ACC112 (cell line): ENCODE data around the gene PLCH2.

Experiments used
- H2AFZ ChIP-seq: fragments of 200-600 bp; sonication (generic); one replicate; pipeline ENCODE4 v1.6.0; 2017; ENCODE audit warnings: antibody characterized with exemption, low read length; ENCODE audit not compliant: unreplicated experiment
- H3K27ac ChIP-seq: fragments of 200-600 bp; sonication (generic); 2 replicates; pipeline ENCODE4 v1.5.1; 2014; ENCODE audit warnings: low read depth, mild to moderate bottlenecking, antibody characterized with exemption, low read length, moderate library complexity
- H3K27me3 ChIP-seq: fragments of 200-600 bp; sonication (generic); 2 replicates; pipeline ENCODE4 v1.6.1; 2014; ENCODE audit warnings: mild to moderate bottlenecking, antibody characterized with exemption, low read length, moderate library complexity, mixed read lengths; ENCODE audit not compliant: insufficient read depth
- H3K36me3 ChIP-seq: fragments of 200-600 bp; sonication (generic); 2 replicates; pipeline ENCODE4 v1.6.1; 2016; ENCODE audit warnings: mild to moderate bottlenecking, antibody characterized with exemption, low read length, moderate library complexity, mixed read lengths; ENCODE audit not compliant: insufficient read depth
- H3K4me1 ChIP-seq: fragments of 200-600 bp; sonication (generic); one replicate; pipeline ENCODE4 v1.6.1; 2016; ENCODE audit warnings: low read length, mixed read lengths; ENCODE audit not compliant: insufficient read depth, unreplicated experiment, control insufficient read depth
- H3K4me3 ChIP-seq: fragments of 200-600 bp; sonication (generic); 2 replicates; pipeline ENCODE4 v1.5.1; 2014; ENCODE audit warnings: mild to moderate bottlenecking, low read depth, low read length
- H3K79me2 ChIP-seq: fragments of 200-600 bp; sonication (generic); one replicate; pipeline ENCODE4 v1.6.0; 2016; ENCODE audit warnings: low read length; ENCODE audit not compliant: control insufficient read depth, unreplicated experiment, insufficient read depth

The PLCH2 gene

DNA sequence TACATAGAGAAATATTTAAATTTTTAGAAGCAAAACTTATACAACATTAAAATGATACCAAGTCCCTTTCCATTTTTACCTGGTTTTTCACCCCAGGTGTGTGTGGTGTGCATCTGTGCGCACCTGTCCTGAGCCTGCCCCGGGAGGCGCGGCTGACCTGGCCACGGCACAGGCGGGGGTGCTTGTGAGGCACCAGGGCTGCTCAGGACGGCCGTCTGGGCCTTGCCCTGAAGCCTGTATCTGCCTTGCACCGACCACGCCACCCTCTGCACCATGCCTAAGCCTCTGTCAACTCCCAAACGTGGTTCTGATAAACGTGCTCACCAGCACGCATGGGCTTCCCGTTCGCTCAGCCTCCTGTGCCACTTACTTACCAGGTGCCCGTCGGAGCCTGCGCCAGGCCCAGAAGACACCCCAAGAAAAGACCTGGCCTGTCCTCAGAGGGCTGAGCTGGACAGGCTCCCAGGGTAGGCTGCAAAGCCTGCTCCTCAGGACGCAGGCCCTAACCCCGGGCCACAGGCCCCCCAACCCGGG lies 29.4 kb downstream of the PLCH2 start:
- Histone ChIP-seq H3K79me2 (no peaks in the 10 kb centered on the region), H3K4me3 (no peak overlapping the region), H3K27me3 (peaks cover 29% of the 10 kb centered on the region), H3K27ac (no peak overlapping the region), H3K36me3 (no peaks in the 10 kb centered on the region), H2AFZ (no peak overlapping the region), H3K4me1 (no peaks in the 10 kb centered on the region)

DNA sequence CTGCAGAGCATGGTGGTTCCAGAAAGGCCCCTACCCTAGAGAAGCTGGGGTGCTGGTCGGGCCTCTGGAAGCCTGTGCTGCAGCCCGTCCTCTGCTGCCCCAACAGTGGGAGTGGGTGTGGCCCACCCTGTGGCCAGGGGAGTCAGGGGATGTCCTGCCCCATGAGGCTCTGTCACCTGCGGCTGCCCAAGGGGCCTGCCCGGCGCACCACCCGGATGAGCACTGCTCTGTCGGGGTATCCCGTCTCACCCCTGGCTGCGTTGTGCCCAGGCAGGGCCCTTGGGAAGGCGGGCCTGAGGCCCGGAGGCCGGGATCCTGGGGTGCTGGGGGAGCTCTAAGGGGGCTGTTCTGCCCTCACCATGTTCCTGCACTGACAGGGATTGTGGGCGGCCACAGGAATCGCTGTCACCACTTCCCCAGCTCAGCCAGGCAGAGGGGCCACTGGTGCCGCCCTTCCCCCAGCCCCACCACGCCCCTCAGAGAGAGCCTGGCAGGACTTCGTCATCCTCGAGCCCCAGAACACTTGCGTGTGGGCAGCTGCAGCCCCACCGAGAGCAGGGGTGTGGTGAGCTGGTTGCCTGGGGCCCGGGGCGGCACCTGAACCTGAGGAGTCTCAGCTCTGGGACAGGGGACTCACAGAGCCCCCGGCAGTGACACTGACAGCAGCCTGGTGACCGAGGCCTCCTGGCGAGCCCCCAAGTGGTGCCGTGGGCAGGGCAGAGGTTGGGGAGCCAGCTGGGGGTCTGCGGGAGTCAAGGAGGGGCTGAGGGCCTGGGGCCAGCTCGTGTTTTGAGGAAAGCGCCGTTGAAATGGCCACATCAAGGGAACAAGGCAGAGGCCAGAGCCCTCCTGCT lies 30.1 kb downstream of the PLCH2 start:
- no peak overlapping the region for H3K4me3 ChIP-seq
- no peaks in the 10 kb centered on the region for H3K4me1 ChIP-seq
- no peak overlapping the region for H2AFZ ChIP-seq
- no peak overlapping the region for H3K27ac ChIP-seq
- H3K36me3 ChIP-seq: no peaks in the 10 kb centered on the region
- no peaks in the 10 kb centered on the region for H3K79me2 ChIP-seq
- peaks cover 29% of the 10 kb centered on the region for H3K27me3 ChIP-seq

DNA sequence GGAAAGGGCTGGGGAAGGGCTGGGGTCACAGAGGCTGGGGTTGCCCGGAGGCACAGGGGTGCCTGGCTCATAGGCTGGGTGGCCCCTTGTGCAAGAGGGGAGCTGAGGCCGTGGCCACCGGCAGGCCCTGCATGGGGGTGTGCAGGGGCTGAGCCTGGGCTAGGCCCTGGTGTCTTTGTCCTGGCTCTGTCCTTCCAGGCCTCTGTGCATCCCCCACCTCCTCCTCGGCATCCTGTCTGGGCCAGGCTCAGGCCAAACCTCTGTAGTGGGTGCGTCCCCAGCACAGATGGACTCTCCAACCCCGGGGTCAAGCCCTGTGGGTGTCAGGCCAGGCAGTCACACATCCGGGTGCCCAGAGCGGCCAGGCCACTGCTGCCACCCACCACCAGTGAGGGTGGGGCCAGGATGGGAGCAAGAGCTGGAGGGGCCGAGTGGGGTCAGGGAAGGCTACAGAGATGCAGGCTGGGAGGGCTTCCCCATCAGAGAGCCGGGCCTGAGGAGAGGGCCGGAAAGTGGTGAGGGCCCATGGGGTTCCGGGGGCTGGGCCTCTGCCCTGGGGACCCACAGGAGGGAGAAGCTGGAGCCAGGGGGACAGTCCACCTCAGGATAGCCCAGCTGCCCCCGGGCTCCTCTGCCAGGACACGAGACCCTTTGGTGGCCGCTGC lies 30.9 kb downstream of the PLCH2 start:
- Histone ChIP-seq H3K4me1 (no peaks in the 10 kb centered on the region), H3K36me3 (no peaks in the 10 kb centered on the region), H2AFZ (no peak overlapping the region), H3K27me3 (peaks cover 29% of the 10 kb centered on the region), H3K27ac (no peak overlapping the region), H3K79me2 (no peaks in the 10 kb centered on the region), H3K4me3 (no peak overlapping the region)

DNA sequence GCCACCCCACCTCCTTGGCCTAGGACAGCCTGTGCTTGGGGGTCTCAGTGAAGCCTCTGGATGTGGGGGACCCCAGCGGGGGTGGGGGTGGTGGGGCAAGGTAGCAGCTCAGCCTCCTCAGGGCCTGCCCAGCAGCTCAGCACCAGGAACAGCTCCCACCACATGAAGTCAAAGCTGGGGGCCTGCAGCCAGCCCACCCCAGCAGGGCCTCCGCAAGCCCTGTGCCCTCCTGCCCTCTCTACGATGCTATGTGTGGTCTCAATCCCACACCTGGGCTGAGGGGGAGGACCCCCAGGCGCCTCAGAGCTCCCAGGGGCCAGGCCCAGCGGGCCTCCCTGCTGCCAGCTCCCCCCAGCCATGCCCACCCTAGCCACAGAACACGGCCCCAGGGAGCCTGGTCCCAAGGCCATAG lies 31.7 kb downstream of the PLCH2 start:
- Histone ChIP-seq H3K27ac (no peak overlapping the region), H3K79me2 (no peaks in the 10 kb centered on the region), H3K4me1 (no peaks in the 10 kb centered on the region), H3K27me3 (peaks cover 24% of the 10 kb centered on the region), H2AFZ (no peak overlapping the region), H3K4me3 (no peak overlapping the region), H3K36me3 (no peaks in the 10 kb centered on the region)

DNA sequence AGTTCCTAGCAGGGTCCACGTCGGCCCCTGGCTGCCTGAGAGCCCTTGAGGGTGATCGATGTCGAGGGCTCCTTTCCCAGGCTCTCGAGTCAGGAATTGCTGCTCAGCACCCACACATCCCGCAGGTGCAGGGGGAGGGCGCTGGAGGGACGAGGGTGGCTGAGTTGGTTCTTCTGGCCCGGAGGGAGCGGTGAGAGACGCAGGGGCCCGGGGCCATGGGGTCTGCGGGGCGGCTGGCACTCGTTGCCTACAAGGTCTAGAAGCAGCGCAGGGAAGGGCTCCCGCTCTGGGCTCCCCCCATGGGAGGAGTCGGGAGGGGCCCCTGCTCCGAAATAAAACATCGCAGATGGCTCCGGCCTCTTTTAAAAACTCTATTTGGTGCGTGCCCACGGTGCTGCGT lies 32.1 kb downstream of the PLCH2 start:
- H3K27ac ChIP-seq: no peak overlapping the region
- peaks cover 20% of the 10 kb centered on the region for H3K27me3 ChIP-seq
- no peaks in the 10 kb centered on the region for H3K36me3 ChIP-seq
- no peaks in the 10 kb centered on the region for H3K4me1 ChIP-seq
- no peak overlapping the region for H2AFZ ChIP-seq
- no peak overlapping the region for H3K4me3 ChIP-seq
- no peaks in the 10 kb centered on the region for H3K79me2 ChIP-seq

DNA sequence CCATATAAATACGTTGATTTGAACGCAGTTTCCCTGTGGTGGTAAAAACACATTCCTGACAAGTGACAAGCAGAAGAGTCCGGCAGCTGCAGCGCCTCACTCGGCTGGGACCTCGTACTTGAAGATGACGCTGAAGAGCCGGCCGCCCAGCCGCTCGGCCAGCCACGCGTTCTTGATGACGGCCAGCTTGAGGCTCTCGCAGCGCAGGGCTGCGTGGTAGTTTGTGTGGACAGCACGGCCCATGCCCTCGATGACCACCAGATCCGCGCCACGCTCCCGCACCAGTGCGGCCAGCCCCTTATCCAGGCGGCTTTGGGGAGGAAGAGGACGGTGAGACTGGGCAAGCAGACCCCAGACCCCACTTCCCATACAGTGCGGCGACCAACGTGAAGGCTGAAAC lies 32.7 kb downstream of the PLCH2 start:
- no peak overlapping the region for H3K4me3 ChIP-seq
- H3K27me3 ChIP-seq: peaks cover 14% of the 10 kb centered on the region
- no peak overlapping the region for H2AFZ ChIP-seq
- H3K27ac ChIP-seq: no peak overlapping the region
- no peaks in the 10 kb centered on the region for H3K4me1 ChIP-seq
- H3K79me2 ChIP-seq: no peaks in the 10 kb centered on the region
- no peaks in the 10 kb centered on the region for H3K36me3 ChIP-seq

DNA sequence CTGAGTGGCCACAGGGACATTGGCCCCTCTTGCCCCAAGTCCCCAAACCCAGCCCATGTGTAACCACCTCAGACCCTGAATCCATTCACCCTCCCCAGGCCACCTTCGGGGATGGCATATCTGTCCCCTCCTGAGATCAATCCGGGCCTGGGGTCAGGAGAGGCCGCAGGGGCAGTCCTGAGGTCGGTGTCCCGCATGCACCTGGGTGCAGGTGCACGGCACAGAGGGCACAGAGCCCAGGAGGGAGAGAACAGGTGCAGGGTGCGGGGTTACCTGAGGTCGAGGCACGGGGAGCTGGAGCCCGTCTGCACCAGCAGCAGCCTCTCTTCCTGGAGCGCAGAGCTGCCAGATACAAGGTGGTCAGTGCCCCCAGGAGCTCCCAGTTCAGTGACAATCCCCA lies 33.5 kb downstream of the PLCH2 start:
- Histone ChIP-seq H3K27ac (no peak overlapping the region), H3K4me3 (no peak overlapping the region), H3K36me3 (peaks cover 2% of the 10 kb centered on the region; the same call in 1 of the 2 replicates), H3K79me2 (no peaks in the 10 kb centered on the region), H2AFZ (no peak overlapping the region), H3K27me3 (peaks cover 6% of the 10 kb centered on the region; the same call in 1 of the 2 replicates), H3K4me1 (no peaks in the 10 kb centered on the region)

DNA sequence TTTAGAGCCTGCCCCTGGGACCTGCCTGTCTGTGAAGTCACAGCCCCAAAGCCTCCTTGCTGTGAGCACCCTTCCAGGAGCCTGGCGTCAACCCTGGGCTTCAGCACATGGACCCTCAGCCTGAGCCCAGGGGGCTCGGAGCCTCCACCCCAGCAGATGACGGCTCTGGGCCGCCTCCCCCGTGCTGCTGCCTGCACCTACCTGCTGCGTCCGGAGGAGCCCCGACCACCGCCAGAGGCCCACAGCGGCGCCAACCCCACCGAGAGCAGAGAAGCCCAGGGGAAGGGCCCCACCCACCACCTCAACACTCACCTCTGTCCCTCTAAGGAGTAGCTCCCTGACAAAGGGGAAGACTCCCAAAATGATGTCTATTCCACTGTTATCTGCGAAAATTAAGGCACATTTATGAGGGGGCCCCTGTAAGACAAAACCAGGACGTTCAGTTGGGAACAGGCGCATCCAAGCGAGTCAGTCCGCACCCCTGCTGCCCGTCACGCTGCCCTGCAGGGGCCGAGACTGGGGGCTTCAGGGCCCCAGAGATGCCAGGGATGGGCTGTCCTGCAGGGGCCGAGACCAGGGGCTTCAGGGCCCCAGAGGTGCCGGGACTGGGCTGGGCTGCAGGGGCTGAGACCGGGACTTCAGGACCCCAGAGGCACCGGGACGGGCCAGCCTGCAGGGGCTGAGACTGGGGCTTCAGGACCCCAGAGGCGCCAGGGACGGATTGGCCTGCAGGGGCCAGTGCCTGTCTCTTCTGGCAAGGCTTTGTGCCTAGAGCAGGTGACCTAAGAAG lies 34.5 kb downstream of the PLCH2 start:
- Histone ChIP-seq H3K36me3 (peaks cover 2% of the 10 kb centered on the region; the same call in 1 of the 2 replicates), H3K4me1 (no peaks in the 10 kb centered on the region), H2AFZ (no peak overlapping the region)

DNA sequence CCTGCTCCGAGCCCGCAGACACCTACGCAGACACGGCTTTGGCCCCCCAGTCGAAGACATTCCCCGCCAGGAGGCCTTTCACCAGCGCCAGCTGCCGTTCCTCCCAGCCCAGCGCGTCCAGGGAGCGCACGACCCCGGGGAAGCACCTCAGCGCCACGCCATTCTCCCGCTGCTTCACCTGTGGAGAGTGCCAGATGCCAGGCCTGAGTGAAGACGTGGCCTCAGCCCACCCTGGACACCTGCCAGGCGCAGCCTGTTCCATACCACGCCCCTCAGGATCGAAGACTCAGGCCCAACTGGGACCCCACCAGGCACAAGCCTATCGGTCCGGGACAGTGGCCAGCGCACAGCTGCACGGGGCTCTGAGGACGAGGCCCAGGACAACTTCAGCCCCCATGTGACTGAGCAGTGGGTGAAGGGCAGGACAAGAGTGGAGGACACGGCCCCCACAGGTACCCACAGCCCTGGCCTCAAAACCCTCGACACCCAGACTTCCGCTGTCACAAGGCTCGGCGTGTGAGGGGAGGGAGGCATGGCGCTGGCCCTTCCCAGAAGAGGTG lies 36.9 kb downstream of the PLCH2 start:
- Histone ChIP-seq H3K27ac (no peak overlapping the region), H2AFZ (no peak overlapping the region), H3K4me3 (no peak overlapping the region), H3K79me2 (no peaks in the 10 kb centered on the region), H3K27me3 (no peaks in the 10 kb centered on the region), H3K4me1 (no peaks in the 10 kb centered on the region), H3K36me3 (peaks cover 5% of the 10 kb centered on the region; the same call in 1 of the 2 replicates)

More for the DNA sequence above, 34.5 kb downstream of the PLCH2 start:
- no peaks in the 10 kb centered on the region for H3K79me2 ChIP-seq
- H3K27ac ChIP-seq: no peak overlapping the region
- no peak overlapping the region for H3K4me3 ChIP-seq
- H3K27me3 ChIP-seq: no peaks in the 10 kb centered on the region
